Panc1 (cell line): ENCODE measurements around the gene GLRX5. TPM values are rescaled to one million over a fixed set of nuclear protein-coding genes. Genes with fewer than 3 reads are reported as not detected.

Experiments
- ATAC-seq: fragments of 200-7000 bp; cut with Tn5 transposase; 2 replicates; pipeline ENCODE4 v1.9.1; 2020; ENCODE audit warnings: mild to moderate bottlenecking, moderate library complexity
- BruUV-seq: library from RNA; stranded (reverse); fragments of 400-500 nt; replicated peaks from 2 replicates; lab custom pipeline; 2021; lab: Mats Ljungman, UMichigan
- CTCF ChIA-PET: fragments of 300-600 bp; sonication (Branson Sonifier 250); formaldehyde crosslinking; loops from one replicate; lab custom pipeline; 2022; ENCODE audit warnings: antibody characterized with exemption; lab: Charles Lee
- POLR2A ChIA-PET: fragments of 300-600 bp; sonication (Branson Sonifier 250); formaldehyde crosslinking; loops from one replicate; lab custom pipeline; 2022; ENCODE audit warnings: antibody characterized with exemption; lab: Charles Lee
- DNase-seq: peaks from one replicate; pipeline ENCODE4 v3.0.0-alpha.2; 2010; ENCODE audit warnings: low read depth, low spot score
- H3K27ac ChIP-seq: 2 replicates; pipeline ENCODE4 v1.5.1; 2011; ENCODE audit warnings: mild to moderate bottlenecking, low read length, inconsistent platforms
- H3K27me3 ChIP-seq: fragments of 200-500 bp; sonication (Bioruptor generic); 2 replicates; pipeline ENCODE4 v1.6.0; 2014; ENCODE audit warnings: low read length, inconsistent platforms; ENCODE audit not compliant: control insufficient read depth, insufficient read depth
- H3K36me3 ChIP-seq: fragments of 200-500 bp; sonication (Bioruptor generic); 2 replicates; pipeline ENCODE4 v1.5.1; 2014; ENCODE audit warnings: inconsistent platforms, mild to moderate bottlenecking, low read length, moderate library complexity; ENCODE audit not compliant: control insufficient read depth, insufficient read depth
- H3K4me1 ChIP-seq: 2 replicates; pipeline ENCODE4 v1.5.1; 2011; ENCODE audit warnings: inconsistent platforms, mild to moderate bottlenecking, low read length, moderate library complexity; ENCODE audit not compliant: control insufficient read depth, insufficient read depth
- H3K4me3 ChIP-seq, 2 experiments: 2 replicates each; pipeline ENCODE4 v1.5.1; 2011 to 2012; ENCODE audit warnings: low read depth in 2 of 2, low read length in 2 of 2, mild to moderate bottlenecking in 2 of 2, inconsistent platforms in 1 of 2, moderate library complexity in 1 of 2
- H3K9me3 ChIP-seq: fragments of 200-500 bp; sonication (Bioruptor generic); 2 replicates; pipeline ENCODE4 v1.5.1; 2014; ENCODE audit warnings: low read depth, mild to moderate bottlenecking, inconsistent platforms, low read length, moderate library complexity; ENCODE audit not compliant: control insufficient read depth, insufficient read depth
- CTCF ChIP-seq: fragments of 450-650 bp; IDR thresholded peaks from 2 replicates; pipeline ENCODE4 v1.5.1; 2017; ENCODE audit warnings: mild to moderate bottlenecking
- POLR2AphosphoS5 ChIP-seq: IDR thresholded peaks from 2 replicates; pipeline ENCODE4 v1.6.1; 2012; ENCODE audit warnings: mild to moderate bottlenecking, low read depth, low read length, moderate library complexity
- REST ChIP-seq, 2 experiments: IDR thresholded peaks; 2 replicates each; pipeline ENCODE4 v1.6.1; 2011 to 2012; ENCODE audit warnings: low read depth in 2 of 2, control low read depth in 1 of 2, low read length in 1 of 2, mild to moderate bottlenecking in 1 of 2, moderate library complexity in 1 of 2; ENCODE audit not compliant: insufficient read depth in 1 of 2
- SIN3A ChIP-seq: IDR thresholded peaks from 2 replicates; pipeline ENCODE4 v1.6.1; 2012; ENCODE audit warnings: low read depth, mild to moderate bottlenecking, low read length, moderate library complexity, borderline replicate concordance; ENCODE audit not compliant: insufficient read depth
- TCF7L2 ChIP-seq: IDR thresholded peaks from 2 replicates; pipeline ENCODE4 v1.6.1; 2011; ENCODE audit warnings: mild to moderate bottlenecking, low read depth, low read length, inconsistent platforms
- in situ Hi-C: cut with HindIII; loops from 2 replicates; pipeline ENCODE4 v1.10.0; 2016; ENCODE audit warnings: low sequenced_read_pairs, low pct_unique_long_range_greater_than_20kb
- intact Hi-C: fragments of 100-400 bp; cut with micrococcal nuclease; formaldehyde crosslinking; loops from one replicate; pipeline ENCODE4 v1.10.0; 2022; ENCODE audit not compliant: unreplicated experiment
- total RNA-seq: library from RNA; stranded (reverse); gene quantifications from one replicate; pipeline ENCODE4 v1.2.1, GENCODE V29; 2021; ENCODE audit not compliant: unreplicated experiment

Gene GLRX5
- total RNA-seq, 1 experiment from 2014 or later = 38.6 TPM

- Histone ChIP-seq H3K9me3 (no peaks in the 10 kb centered on the region), H3K4me1 (peaks cover 18% of the 10 kb centered on the region), H3K36me3 (no peaks in the 10 kb centered on the region), H3K4me3 (no peak overlapping the region), H3K27me3 (no peaks in the 10 kb centered on the region), H3K27ac (no peak overlapping the region)
- in situ Hi-C loops = no loop called here
- TF ChIP-seq SIN3A (no peak), REST (IDR thresholded peaks at IDR 0.05; ENCODE audit: insufficient read depth in 1 of 2, low read depth in 2 of 2, low read length in 1 of 2) (no peak), TCF7L2 (no peak), CTCF (no peak), POLR2AphosphoS5 (no peak)
- DNase-seq (no peak), ATAC-seq (no peak)
- ChIA-PET POLR2A (no interaction called here), CTCF (no interaction called here)
- intact Hi-C loops = no loop called here
- BruUV-seq = no TSS peak
Observed at GRCh38 chr14:95541932-95542930, 7.4 kb downstream of the GLRX5 start.

GRCh38 chr14:95543021-95543420, 8.2 kb downstream of the GLRX5 start:
- CTCF ChIA-PET = no interaction called here
- DNase-seq = no peak
- Histone ChIP-seq H3K27me3 (no peaks in the 10 kb centered on the region), H3K4me1 (peaks cover 19% of the 10 kb centered on the region), H3K4me3 (no peak overlapping the region), H3K36me3 (no peaks in the 10 kb centered on the region), H3K9me3 (no peaks in the 10 kb centered on the region), H3K27ac (no peak overlapping the region)
- ATAC-seq = no peak
- intact Hi-C loops (no loop called here), in situ Hi-C loops (no loop called here)
- no TSS peak for BruUV-seq
- POLR2A ChIA-PET = no interaction called here
- TF ChIP-seq CTCF = no peak
- no peak for TF ChIP-seq POLR2AphosphoS5
- TF ChIP-seq TCF7L2 = no peak
- no peak for TF ChIP-seq SIN3A
- no peak for TF ChIP-seq REST (IDR thresholded peaks at IDR 0.05; ENCODE audit: insufficient read depth in 1 of 2, low read depth in 2 of 2, low read length in 1 of 2)
